Tibial artery (tissue), 4 donors: ENCODE measurements around the gene NAP1L1.

Experiments
- DNase-seq, 2 donors: peaks; one replicate each; pipeline ENCODE4 v3.0.0-alpha.2; 2019
- H3K27ac ChIP-seq, 2 donors: fragments of 200-600 bp; sonication (generic) in 1 of 2; 1 replicate in 1 of 2; 2 replicates in 1 of 2; pipeline ENCODE4 v1.5.1; 2018 to 2019; ENCODE audit warnings: mild to moderate bottlenecking in 1 of 2
- H3K27me3 ChIP-seq, 2 donors: fragments of 200-600 bp; sonication (generic) in 1 of 2; one replicate each; pipeline versions ENCODE4 v1.5.1 to v1.6.0; 2016 to 2019
- H3K36me3 ChIP-seq, 3 donors: fragments of 200-600 bp; sonication (generic) in 2 of 3; one replicate each; pipeline ENCODE4 v1.5.1; 2016 to 2019; ENCODE audit warnings: mild to moderate bottlenecking in 2 of 3
- H3K4me1 ChIP-seq, 4 donors: fragments of 200-600 bp; sonication (generic) in 2 of 4; 1 replicate in 3 of 4; 2 replicates in 1 of 4; pipeline ENCODE4 v1.5.1; 2016 to 2019
- H3K4me3 ChIP-seq, 2 donors: fragments of 200-600 bp; sonication (generic) in 1 of 2; 1 replicate in 1 of 2; 2 replicates in 1 of 2; pipeline ENCODE4 v1.5.1; 2018 to 2019; ENCODE audit warnings: mild to moderate bottlenecking in 2 of 2
- H3K9me3 ChIP-seq, 3 donors: fragments of 200-600 bp; sonication (generic) in 1 of 3; one replicate each; pipeline ENCODE4 v1.5.1; 2016 to 2019
- CTCF ChIP-seq, 2 experiments: fragments of 200-600 bp in 1 of 2; fragments of 450-650 bp in 1 of 2; IDR thresholded peaks; one replicate each; pipeline ENCODE4 v1.5.1; 2017 to 2019; ENCODE audit warnings: antibody characterized with exemption in 2 of 2, mild to moderate bottlenecking in 1 of 2, moderate library complexity in 1 of 2
- intact Hi-C: fragments of 100-400 bp; cut with DNase I; formaldehyde crosslinking; loops from one replicate; pipeline ENCODE4 v1.15.0; 2023; ENCODE audit warnings: low total_unique reads

NAP1L1 gene

GRCh38 chr12:76064904-76065303 lies 19.6 kb downstream of the NAP1L1 start:
- H3K9me3 ChIP-seq = peaks cover 0 to 14% (median 12%) of the 10 kb centered on the region in 3 donors
- H3K27ac ChIP-seq = no peak overlapping the region
- H3K4me1 ChIP-seq = no peaks in the 10 kb centered on the region
- peaks cover 28 to 49% (median 31%) of the 10 kb centered on the region in 3 donors for H3K36me3 ChIP-seq
- intact Hi-C loops = no loop called here
- no peak overlapping the region for H3K4me3 ChIP-seq
- no peaks in the 10 kb centered on the region for H3K27me3 ChIP-seq
- no peak for TF ChIP-seq CTCF (IDR thresholded peaks at IDR 0.05)
- no peak for DNase-seq

- H3K9me3 ChIP-seq = peaks cover 0 to 10% (median 5%) of the 10 kb centered on the region in 3 donors
- peaks cover 41 to 86% (median 43%) of the 10 kb centered on the region in 3 donors for H3K36me3 ChIP-seq
These were observed 24.4 kb downstream of the NAP1L1 start for GRCh38 chr12:76060111-76060510.

GRCh38 chr12:76057326-76057725 lies 27.2 kb downstream of the NAP1L1 start:
- intact Hi-C loops = no loop called here
- Histone ChIP-seq H3K27ac (no peak overlapping the region), H3K36me3 (peaks cover 60 to 93% (median 61%) of the 10 kb centered on the region in 3 donors), H3K9me3 (no peaks in the 10 kb centered on the region), H3K4me3 (no peak overlapping the region), H3K27me3 (no peaks in the 10 kb centered on the region), H3K4me1 (no peaks in the 10 kb centered on the region)
- DNase-seq = no peak
- TF ChIP-seq CTCF (IDR thresholded peaks at IDR 0.05) = no peak

More at GRCh38 chr12:76060111-76060510, 24.4 kb downstream of the NAP1L1 start:
- no peak for TF ChIP-seq CTCF (IDR thresholded peaks at IDR 0.05)
- no peaks in the 10 kb centered on the region for H3K27me3 ChIP-seq
- no peak for DNase-seq
- no peak overlapping the region for H3K4me3 ChIP-seq
- no peak overlapping the region for H3K27ac ChIP-seq
- no peaks in the 10 kb centered on the region for H3K4me1 ChIP-seq
- intact Hi-C loops = no loop called here

- Histone ChIP-seq H3K4me1 (no peaks in the 10 kb centered on the region), H3K4me3 (no peak overlapping the region), H3K9me3 (no peaks in the 10 kb centered on the region), H3K27ac (no peak overlapping the region), H3K36me3 (peaks cover 73 to 93% (median 74%) of the 10 kb centered on the region in 3 donors), H3K27me3 (no peaks in the 10 kb centered on the region)
- intact Hi-C loops = no loop called here
- no peak for DNase-seq
- no peak for TF ChIP-seq CTCF (IDR thresholded peaks at IDR 0.05)
These were observed 29.1 kb downstream of the NAP1L1 start for GRCh38 chr12:76055393-76055792.

GRCh38 chr12:76049575-76050251 lies 34.8 kb downstream of the NAP1L1 start:
- Histone ChIP-seq H3K27me3 (no peaks in the 10 kb centered on the region), H3K4me1 (no peaks in the 10 kb centered on the region), H3K9me3 (no peaks in the 10 kb centered on the region), H3K4me3 (no peak overlapping the region), H3K27ac (no peak overlapping the region), H3K36me3 (peaks cover 61 to 75% (median 66%) of the 10 kb centered on the region in 3 donors)
- DNase-seq = no peak
- intact Hi-C loops = no loop called here
- no peak for TF ChIP-seq CTCF (IDR thresholded peaks at IDR 0.05)
